Memory B cell (primary cell): ENCODE measurements around the gene ELP4.

ENCODE experiments used
- ATAC-seq: fragments of 150-1000 bp; cut with Tn5 transposase; 2 replicates; pipeline ENCODE4 v1.10.0; 2021; ENCODE audit warnings: low read depth, mild to moderate bottlenecking, moderate library complexity
- DNase-seq, 2 donors: peaks; one replicate each; pipeline ENCODE4 v3.0.0; 2022; ENCODE audit warnings: low spot score in 2 of 2
- H3K27ac Mint-ChIP-seq: one replicate; pipeline ENCODE4 v1.8.0; 2022; ENCODE audit warnings: mild to moderate bottlenecking, moderate library complexity, mixed read lengths
- H3K27me3 Mint-ChIP-seq: one replicate; pipeline ENCODE4 v1.8.0; 2022; ENCODE audit warnings: mixed read lengths
- H3K36me3 Mint-ChIP-seq: one replicate; pipeline ENCODE4 v1.8.0; 2022; ENCODE audit warnings: mild to moderate bottlenecking, mixed read lengths
- H3K4me1 Mint-ChIP-seq: one replicate; pipeline ENCODE4 v1.8.0; 2022; ENCODE audit warnings: mixed read lengths
- H3K4me3 Mint-ChIP-seq: one replicate; pipeline ENCODE4 v1.8.0; 2022; ENCODE audit warnings: mild to moderate bottlenecking, moderate library complexity, mixed read lengths
- H3K9me3 Mint-ChIP-seq: one replicate; pipeline ENCODE4 v1.8.0; 2022; ENCODE audit warnings: mixed read lengths

Gene ELP4

GRCh38 chr11:31802000-31802551, 292.5 kb downstream of the ELP4 start:
- Mint-ChIP-seq H3K27ac (no peak overlapping the region), H3K27me3 (peaks cover 54% of the 10 kb centered on the region), H3K9me3 (peaks cover 13% of the 10 kb centered on the region), H3K4me1 (peaks cover 21% of the 10 kb centered on the region), H3K36me3 (peaks cover 18% of the 10 kb centered on the region), H3K4me3 (no peak overlapping the region)
- DNase-seq (no peak), ATAC-seq (no peak)

DNA sequence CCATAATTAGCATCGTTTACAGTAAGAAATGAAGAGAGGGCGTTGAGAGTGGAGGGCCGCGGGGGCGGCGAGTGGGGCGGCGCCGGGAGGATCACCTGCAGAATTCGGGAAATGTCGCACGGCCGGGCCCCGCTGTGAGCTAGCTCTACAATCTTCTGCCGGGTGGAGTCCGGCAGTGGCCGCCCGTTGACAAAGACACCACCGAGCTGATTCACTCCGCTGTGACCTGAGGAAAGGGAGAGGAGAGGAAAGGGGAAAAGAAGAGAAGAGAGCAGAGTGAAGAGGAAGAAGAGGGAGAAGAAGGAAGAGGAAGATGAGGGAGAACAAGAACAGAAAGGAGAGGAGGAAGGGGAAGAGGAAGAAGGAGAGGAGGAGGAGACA, 293.0 kb downstream of the ELP4 start:
- peaks cover 19% of the 10 kb centered on the region for H3K4me1 Mint-ChIP-seq
- peaks cover 57% of the 10 kb centered on the region for H3K27me3 Mint-ChIP-seq
- ATAC-seq (no peak), DNase-seq (peak in 1 of 2 donors; percentile 9)
- peaks cover 18% of the 10 kb centered on the region for H3K36me3 Mint-ChIP-seq
- H3K4me3 Mint-ChIP-seq, result peak overlapping the region; percentile 22
- H3K27ac Mint-ChIP-seq, result no peak overlapping the region
- peaks cover 13% of the 10 kb centered on the region for H3K9me3 Mint-ChIP-seq

GRCh38 chr11:31802990-31803812, 293.6 kb downstream of the ELP4 start:
- H3K4me3 Mint-ChIP-seq, result peak overlapping the region; percentile 22
- H3K27ac Mint-ChIP-seq, result no peak overlapping the region
- peaks cover 19% of the 10 kb centered on the region for H3K4me1 Mint-ChIP-seq
- H3K9me3 Mint-ChIP-seq, result peaks cover 13% of the 10 kb centered on the region
- peaks cover 55% of the 10 kb centered on the region for H3K27me3 Mint-ChIP-seq
- DNase-seq (peak in 1 of 2 donors; percentile 12), ATAC-seq (no peak)
- H3K36me3 Mint-ChIP-seq, result peaks cover 15% of the 10 kb centered on the region

GRCh38 chr11:31803813-31804311, 294.3 kb downstream of the ELP4 start:
- Mint-ChIP-seq H3K36me3 (peaks cover 15% of the 10 kb centered on the region), H3K4me1 (peaks cover 19% of the 10 kb centered on the region), H3K4me3 (no peak overlapping the region), H3K27me3 (peaks cover 57% of the 10 kb centered on the region), H3K9me3 (peaks cover 13% of the 10 kb centered on the region), H3K27ac (no peak overlapping the region)
- DNase-seq (no peak), ATAC-seq (no peak)

DNA sequence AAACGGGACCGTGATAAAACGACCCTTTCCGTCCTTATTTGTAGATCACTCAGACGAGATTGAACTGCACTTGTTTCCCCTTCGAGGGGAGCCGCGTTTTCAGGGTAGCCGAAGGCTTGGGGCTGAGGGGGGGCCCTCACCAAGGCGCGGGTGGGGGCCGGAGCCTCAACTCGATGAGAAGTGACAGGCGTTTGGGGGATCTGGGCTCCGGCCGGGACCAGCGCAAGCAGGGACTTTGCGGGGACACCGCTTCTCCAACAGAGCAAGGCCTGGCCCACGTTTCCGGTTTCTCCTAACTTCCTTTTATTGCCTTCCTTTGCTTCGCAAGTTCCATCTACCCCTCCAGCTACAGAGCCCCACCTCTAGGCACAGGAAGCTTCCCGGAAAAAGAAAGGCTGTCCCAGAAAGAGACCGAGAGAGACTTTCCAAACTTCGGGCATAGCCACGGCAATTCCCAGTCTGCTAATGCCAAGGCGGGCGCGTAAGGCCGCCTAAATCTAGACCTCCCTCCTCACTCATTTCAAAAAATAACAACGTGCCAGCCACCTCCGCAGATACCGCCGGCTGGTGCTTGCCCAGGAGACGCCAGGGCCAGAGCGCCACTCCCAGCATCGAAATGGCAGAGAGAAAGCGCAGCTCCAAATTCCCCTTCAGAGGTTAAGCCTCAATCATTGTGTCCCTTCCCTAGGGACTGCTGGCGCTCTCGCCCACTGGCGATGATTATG, 294.9 kb downstream of the ELP4 start:
- DNase-seq (peak in 1 of 2 donors; percentile 18), ATAC-seq (no peak)
- Mint-ChIP-seq H3K4me3 (no peak overlapping the region), H3K9me3 (peaks cover 16% of the 10 kb centered on the region), H3K27ac (no peak overlapping the region), H3K4me1 (peaks cover 22% of the 10 kb centered on the region), H3K36me3 (peaks cover 15% of the 10 kb centered on the region), H3K27me3 (peaks cover 59% of the 10 kb centered on the region)

DNA sequence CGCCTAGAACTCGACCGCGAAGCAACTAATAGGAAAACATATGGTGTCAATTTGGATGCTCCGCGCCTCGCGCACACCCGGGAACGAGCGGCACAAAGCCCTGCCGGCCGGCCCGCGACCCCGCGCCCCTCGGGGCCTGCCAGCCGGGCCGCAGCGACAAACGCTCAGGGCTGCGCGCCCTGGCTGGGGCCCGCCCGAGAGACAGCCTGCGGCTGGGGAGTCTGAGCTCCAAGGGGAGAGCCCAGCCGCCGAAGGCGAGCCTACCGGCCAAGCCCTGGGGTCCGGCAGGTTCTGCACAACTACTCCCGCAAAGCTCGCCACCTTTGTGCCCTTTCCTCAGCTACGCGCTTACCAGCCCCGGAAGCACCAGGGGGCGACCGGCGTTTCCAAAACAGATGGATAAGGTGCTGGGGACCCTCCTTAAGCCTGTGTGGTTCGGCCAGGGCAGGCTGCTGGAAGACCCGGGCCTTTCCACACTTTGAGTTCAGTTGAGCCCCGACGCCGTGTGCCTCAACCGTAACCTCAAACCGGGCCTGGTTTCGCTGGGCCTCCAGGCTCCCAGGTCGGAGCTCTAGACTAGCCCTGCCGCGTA, 295.6 kb downstream of the ELP4 start:
- Mint-ChIP-seq H3K36me3 (peaks cover 14% of the 10 kb centered on the region), H3K9me3 (peaks cover 13% of the 10 kb centered on the region), H3K27me3 (peaks cover 59% of the 10 kb centered on the region), H3K4me1 (peaks cover 21% of the 10 kb centered on the region), H3K4me3 (no peak overlapping the region), H3K27ac (no peak overlapping the region)
- no peak for ATAC-seq
- peak in 1 of 2 donors; percentile 11 for DNase-seq

GRCh38 chr11:31805629-31806185, 296.1 kb downstream of the ELP4 start:
- no peak for ATAC-seq
- Mint-ChIP-seq H3K9me3 (peaks cover 10% of the 10 kb centered on the region), H3K36me3 (peaks cover 11% of the 10 kb centered on the region), H3K27ac (no peak overlapping the region), H3K27me3 (peaks cover 54% of the 10 kb centered on the region), H3K4me3 (no peak overlapping the region), H3K4me1 (peaks cover 19% of the 10 kb centered on the region)
- peak in 1 of 2 donors; percentile 9 for DNase-seq

DNA sequence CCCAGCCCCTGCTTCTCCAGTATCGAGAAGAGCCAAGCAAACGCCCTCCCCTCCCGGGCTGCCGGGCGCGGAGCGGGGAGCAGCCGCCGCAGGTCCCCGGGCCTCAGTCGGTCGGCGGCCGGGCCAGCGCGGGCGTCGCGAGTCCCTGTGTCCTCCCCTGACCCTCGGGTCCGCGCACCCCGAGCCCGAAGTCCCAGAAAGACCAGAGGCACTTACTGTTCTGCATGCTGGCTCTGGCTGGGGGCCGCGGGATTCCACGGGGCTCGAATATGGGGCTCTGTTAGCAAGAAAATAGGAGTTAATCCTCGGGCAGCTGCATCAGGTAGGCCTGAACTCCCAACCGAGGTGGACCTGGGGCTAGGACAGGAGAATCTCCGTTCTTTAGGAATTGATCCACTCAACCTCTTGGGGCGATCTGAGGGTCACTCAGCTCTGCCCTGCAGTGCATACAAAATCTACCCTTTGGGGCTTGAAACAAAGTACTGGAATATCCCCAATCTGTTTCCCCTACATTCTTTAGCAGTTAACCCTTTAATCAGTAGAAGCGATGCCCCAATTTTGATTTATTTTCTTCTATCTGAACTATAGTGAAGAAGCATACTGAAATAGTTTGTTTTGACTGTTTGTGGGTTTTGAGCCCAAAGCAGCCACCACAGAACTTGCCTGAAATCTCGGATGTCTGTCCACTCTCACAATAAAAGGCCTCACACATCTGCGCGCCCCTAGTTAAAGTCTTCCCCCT, 296.8 kb downstream of the ELP4 start:
- Mint-ChIP-seq H3K36me3 (peaks cover 13% of the 10 kb centered on the region), H3K4me1 (peaks cover 24% of the 10 kb centered on the region), H3K27ac (peak overlapping the region; percentile 72), H3K27me3 (peaks cover 56% of the 10 kb centered on the region), H3K4me3 (no peak overlapping the region), H3K9me3 (peaks cover 13% of the 10 kb centered on the region)
- ATAC-seq (no peak), DNase-seq (peak in 1 of 2 donors; percentile 9)

DNA sequence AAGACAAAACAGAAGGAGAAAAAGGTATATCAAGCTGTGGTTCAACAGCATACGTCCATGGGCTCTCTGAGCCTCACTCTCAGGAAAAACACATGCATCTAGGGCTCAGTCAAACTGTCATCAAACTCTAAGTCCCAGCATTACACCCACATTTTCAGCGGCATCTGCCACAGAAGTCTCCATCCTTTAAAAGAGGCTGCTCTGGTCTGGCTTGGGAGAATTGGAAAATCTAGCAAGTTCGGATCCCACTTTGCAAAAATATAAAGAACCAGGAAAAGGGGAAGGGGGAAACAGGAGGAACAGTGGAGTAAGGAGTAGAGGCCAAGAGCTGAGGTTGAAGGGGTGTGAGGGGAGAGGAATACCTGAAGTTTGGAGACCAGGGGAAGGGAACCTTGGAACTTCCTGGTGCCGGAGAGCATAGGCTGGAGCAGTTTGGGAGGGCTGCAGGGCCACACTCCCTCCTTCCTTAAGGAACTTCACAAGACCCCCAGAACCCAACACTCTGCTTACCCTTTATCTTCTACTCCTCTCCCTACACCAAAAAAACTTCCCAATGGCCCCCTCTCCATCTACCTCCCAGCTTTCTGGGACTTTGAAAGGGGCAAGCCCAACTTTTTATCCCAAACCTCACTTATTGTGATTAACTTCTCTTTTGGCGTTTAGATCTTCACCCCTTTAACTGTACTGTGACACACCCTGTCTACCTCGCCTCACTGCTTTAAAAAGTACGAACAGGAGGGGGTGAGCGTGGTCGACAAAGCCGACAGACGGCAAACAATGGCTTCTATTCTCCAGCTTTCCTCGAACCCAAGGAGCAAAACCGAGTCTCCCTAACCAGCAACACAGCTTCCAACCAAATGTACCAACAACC, 297.6 kb downstream of the ELP4 start:
- Mint-ChIP-seq H3K9me3 (peaks cover 14% of the 10 kb centered on the region), H3K27ac (peak overlapping the region; percentile 72), H3K4me1 (peaks cover 27% of the 10 kb centered on the region), H3K4me3 (no peak overlapping the region), H3K36me3 (peaks cover 14% of the 10 kb centered on the region), H3K27me3 (peaks cover 55% of the 10 kb centered on the region)
- ATAC-seq, result no peak
- no peak for DNase-seq

GRCh38 chr11:31807799-31808667, 298.5 kb downstream of the ELP4 start:
- H3K27me3 Mint-ChIP-seq, result peaks cover 54% of the 10 kb centered on the region
- no peak overlapping the region for H3K27ac Mint-ChIP-seq
- peaks cover 31% of the 10 kb centered on the region for H3K4me1 Mint-ChIP-seq
- no peak overlapping the region for H3K4me3 Mint-ChIP-seq
- DNase-seq (no peak), ATAC-seq (no peak)
- H3K36me3 Mint-ChIP-seq, result peaks cover 12% of the 10 kb centered on the region
- H3K9me3 Mint-ChIP-seq, result peaks cover 11% of the 10 kb centered on the region

DNA sequence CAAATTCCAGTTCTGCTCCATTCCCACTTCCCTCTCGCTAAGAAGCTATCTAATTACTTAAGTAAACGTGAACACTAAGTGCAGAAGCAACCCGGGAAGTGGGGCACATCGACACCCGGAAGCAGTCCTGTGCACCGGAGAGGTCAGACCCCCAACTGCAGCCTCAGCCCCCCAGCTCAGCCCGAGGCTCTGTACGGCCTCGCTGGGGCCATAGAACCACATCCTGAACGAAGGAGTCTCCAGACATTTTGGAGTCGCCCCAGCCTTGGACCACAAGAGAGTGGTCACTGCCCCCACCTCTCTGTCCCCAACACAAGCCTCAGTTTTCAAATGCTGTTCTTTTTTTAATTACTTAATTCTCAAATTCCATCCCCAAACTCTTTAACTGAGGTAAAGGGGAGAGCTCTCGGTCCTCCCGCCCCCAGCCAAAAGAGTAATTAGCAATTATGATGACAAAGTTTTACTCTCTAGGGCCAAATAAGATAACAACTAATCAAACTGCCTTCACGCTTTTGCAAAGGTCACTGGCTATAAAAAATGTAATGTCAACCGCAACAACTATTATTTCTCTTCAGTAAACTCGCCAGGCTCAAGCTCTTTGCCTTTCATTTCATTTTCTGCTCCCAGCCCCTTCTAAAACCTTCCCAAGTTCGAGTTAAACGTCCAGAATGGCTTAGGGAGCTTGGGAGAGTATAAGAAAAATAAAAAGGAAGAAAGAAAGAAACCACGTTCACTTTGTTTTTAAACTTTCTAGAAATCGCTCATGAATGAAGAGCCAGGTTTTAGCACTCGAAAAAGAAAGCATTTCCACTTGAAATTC, 299.4 kb downstream of the ELP4 start:
- Mint-ChIP-seq H3K4me1 (peaks cover 23% of the 10 kb centered on the region), H3K4me3 (peak overlapping the region; percentile 57), H3K27me3 (peaks cover 45% of the 10 kb centered on the region), H3K9me3 (peaks cover 8% of the 10 kb centered on the region), H3K36me3 (peaks cover 9% of the 10 kb centered on the region), H3K27ac (no peak overlapping the region)
- DNase-seq (no peak), ATAC-seq (no peak)
